ENCODE data around the gene XIRP2.
"Not testable (repeated sequence)": the region's sequence is repeated elsewhere in the genome, so short reads cannot be mapped to it uniquely, and the experiment has no call there.

Gene XIRP2

GRCh38 chr2:167048829-167049228, 160.5 kb downstream of the XIRP2 start:
- ATAC-seq = no peak
- DNase-seq = no peak

- ATAC-seq (no peak), DNase-seq (no peak)
These were observed 161.4 kb downstream of the XIRP2 start for GRCh38 chr2:167049659-167050058.

GRCh38 chr2:167052825-167053224, 164.5 kb downstream of the XIRP2 start:
- ATAC-seq = no peak

GRCh38 chr2:167054881-167055280, 166.6 kb downstream of the XIRP2 start:
- ATAC-seq (no peak), DNase-seq (no peak)

More at GRCh38 chr2:167052825-167053224, 164.5 kb downstream of the XIRP2 start:
- no peak for DNase-seq

- ATAC-seq (no peak), DNase-seq (no peak)
These were observed 169.2 kb downstream of the XIRP2 start for GRCh38 chr2:167057446-167057845.

GRCh38 chr2:167059173-167059572, 170.9 kb downstream of the XIRP2 start:
- DNase-seq = no peak
- ATAC-seq = no peak

GRCh38 chr2:167069855-167070254, 181.6 kb downstream of the XIRP2 start:
- DNase-seq (no peak), ATAC-seq (no peak)

GRCh38 chr2:167075708-167076107, 187.4 kb downstream of the XIRP2 start:
- ATAC-seq, DNase-seq: not testable (repeated sequence)

GRCh38 chr2:167098931-167099330, 210.7 kb downstream of the XIRP2 start:
- DNase-seq, ATAC-seq: not testable (repeated sequence)

GRCh38 chr2:167100506-167100905, 212.2 kb downstream of the XIRP2 start:
- no peak for ATAC-seq
- no peak for DNase-seq

- DNase-seq (no peak), ATAC-seq (no peak)
These were observed 214.9 kb downstream of the XIRP2 start for GRCh38 chr2:167103028-167103756.

- ATAC-seq (no peak), DNase-seq (no peak)
These were observed 215.5 kb downstream of the XIRP2 start for GRCh38 chr2:167103757-167104133.

GRCh38 chr2:167104691-167105090, 216.4 kb downstream of the XIRP2 start:
- no peak for DNase-seq
- ATAC-seq = no peak

- not testable (repeated sequence) for DNase-seq, ATAC-seq
These were observed 221.4 kb downstream of the XIRP2 start for GRCh38 chr2:167109682-167110081.

GRCh38 chr2:167110345-167110744, 222.1 kb downstream of the XIRP2 start:
- ATAC-seq = no peak

GRCh38 chr2:167114018-167114417, 225.7 kb downstream of the XIRP2 start:
- ATAC-seq = no peak
- DNase-seq = no peak

More at GRCh38 chr2:167110345-167110744, 222.1 kb downstream of the XIRP2 start:
- no peak for DNase-seq

GRCh38 chr2:167115541-167115940, 227.3 kb downstream of the XIRP2 start:
- DNase-seq = no peak
- ATAC-seq = no peak

GRCh38 chr2:167122389-167122788, 234.1 kb downstream of the XIRP2 start:
- DNase-seq = no peak
- no peak for ATAC-seq

GRCh38 chr2:167126165-167126564, 237.9 kb downstream of the XIRP2 start:
- DNase-seq = no peak
- ATAC-seq = no peak

- ATAC-seq = no peak
These were observed 238.9 kb downstream of the XIRP2 start for GRCh38 chr2:167127135-167127534.

GRCh38 chr2:167128130-167128529, 239.8 kb downstream of the XIRP2 start:
- no peak for ATAC-seq
- no peak for DNase-seq

More at GRCh38 chr2:167127135-167127534, 238.9 kb downstream of the XIRP2 start:
- DNase-seq = no peak

GRCh38 chr2:167132066-167132465, 243.8 kb downstream of the XIRP2 start:
- ATAC-seq = no peak
- DNase-seq = no peak

- ATAC-seq (no peak), DNase-seq (no peak)
These were observed 244.8 kb downstream of the XIRP2 start for GRCh38 chr2:167132906-167133555.

GRCh38 chr2:167133614-167134013, 245.3 kb downstream of the XIRP2 start:
- no peak for ATAC-seq
- DNase-seq = no peak

Data from stimulated activated naive CD8-positive, alpha-beta T cell treated with anti-CD3 and anti-CD28 coated beads, Interleukin-15, Interleukin-2, amounts not matched to agents 100 U/mL and 50 U/mL, for 24 hours (primary cell).